Coronary artery (tissue), 2 donors: ENCODE data around the gene RNF121.
A peak's percentile ranks its signal among the peaks of the same experiment; 100 is the strongest.

Experiments used
- DNase-seq: peaks from one replicate; pipeline ENCODE4 v3.0.0-alpha.2; 2017; ENCODE audit warnings: low spot score
- H3K27ac ChIP-seq, 2 donors: fragments of 200-600 bp; sonication (generic); one replicate each; pipeline ENCODE4 v1.5.1; 2016 to 2019
- H3K4me3 ChIP-seq: fragments of 200-600 bp; sonication (generic); 2 replicates; pipeline ENCODE4 v1.5.1; 2016; ENCODE audit warnings: mild to moderate bottlenecking, moderate library complexity
- TF ChIP-seq, protein P1 (sequence below): fragments of 200-600 bp; sonication (generic); IDR thresholded peaks from one replicate; pipeline ENCODE4 v1.5.1; 2019; ENCODE audit warnings: antibody characterized with exemption

Gene RNF121

DNA sequence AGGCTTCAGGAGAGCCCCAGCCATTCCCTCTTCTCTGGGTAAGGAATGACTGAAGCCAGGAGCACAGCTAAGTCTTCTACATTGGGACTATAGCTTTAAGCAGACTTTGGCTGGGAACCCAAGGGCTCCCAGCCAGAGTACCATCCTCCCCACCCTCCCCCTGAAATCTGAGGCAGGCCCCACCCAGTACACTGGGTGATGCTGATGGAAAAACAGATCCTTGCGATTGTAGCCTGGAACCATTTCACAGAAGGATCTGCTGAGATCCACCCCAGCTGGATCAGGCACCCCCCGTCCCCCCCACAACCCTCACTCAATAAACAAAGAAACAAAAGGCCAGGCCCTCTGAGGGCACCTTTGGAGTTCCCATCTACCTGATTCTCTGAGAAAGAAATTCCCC, 109.6 kb downstream of the RNF121 start:
- H3K4me3 ChIP-seq: peak overlapping the region; percentile 73
- TF ChIP-seq, protein P1, sequence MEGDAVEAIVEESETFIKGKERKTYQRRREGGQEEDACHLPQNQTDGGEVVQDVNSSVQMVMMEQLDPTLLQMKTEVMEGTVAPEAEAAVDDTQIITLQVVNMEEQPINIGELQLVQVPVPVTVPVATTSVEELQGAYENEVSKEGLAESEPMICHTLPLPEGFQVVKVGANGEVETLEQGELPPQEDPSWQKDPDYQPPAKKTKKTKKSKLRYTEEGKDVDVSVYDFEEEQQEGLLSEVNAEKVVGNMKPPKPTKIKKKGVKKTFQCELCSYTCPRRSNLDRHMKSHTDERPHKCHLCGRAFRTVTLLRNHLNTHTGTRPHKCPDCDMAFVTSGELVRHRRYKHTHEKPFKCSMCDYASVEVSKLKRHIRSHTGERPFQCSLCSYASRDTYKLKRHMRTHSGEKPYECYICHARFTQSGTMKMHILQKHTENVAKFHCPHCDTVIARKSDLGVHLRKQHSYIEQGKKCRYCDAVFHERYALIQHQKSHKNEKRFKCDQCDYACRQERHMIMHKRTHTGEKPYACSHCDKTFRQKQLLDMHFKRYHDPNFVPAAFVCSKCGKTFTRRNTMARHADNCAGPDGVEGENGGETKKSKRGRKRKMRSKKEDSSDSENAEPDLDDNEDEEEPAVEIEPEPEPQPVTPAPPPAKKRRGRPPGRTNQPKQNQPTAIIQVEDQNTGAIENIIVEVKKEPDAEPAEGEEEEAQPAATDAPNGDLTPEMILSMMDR: no peak
- peak overlapping the region; percentile 95 for H3K27ac ChIP-seq
- DNase-seq: peak; percentile 86

DNA sequence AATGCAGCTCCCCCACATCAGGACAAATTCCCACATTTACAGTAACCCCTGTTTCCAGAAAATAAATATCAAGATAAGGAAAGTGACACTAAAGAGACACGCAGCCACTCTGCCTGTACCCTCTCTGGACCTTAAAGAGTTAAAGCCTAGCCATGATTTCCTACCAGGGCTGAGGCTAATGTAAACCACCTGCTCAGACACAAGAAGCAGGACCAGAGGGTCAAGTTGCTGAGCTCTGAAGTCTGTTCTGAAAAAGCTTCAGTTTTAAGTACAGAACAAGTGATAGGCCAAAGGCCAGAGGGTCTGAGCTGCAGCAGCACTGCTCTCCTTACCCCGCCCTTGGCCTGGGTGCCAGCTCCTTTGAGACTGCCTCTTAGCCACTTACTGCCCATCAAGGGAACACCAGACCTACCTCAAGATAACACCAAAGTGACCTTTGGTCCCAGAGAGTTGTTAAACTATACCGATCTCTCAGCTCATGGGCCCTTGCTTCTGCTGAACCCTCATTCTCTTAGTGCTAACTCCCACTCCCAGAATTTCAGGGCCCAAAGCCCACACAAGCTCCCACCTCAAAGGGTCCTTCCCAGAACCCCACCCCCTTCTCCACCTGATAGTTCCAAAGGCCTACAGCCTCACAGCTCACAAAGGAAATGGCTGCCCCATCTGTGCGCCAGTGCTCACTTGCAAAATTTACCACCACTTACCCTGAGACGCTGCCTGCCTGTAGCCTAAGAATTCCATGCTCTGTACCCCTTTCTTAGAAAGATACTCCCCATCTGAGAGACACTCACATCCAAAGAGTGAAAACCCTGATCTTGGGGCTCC, 110.4 kb downstream of the RNF121 start:
- H3K27ac ChIP-seq: peak overlapping the region; percentile 95
- no peak for DNase-seq
- H3K4me3 ChIP-seq: peak overlapping the region; percentile 73
- TF ChIP-seq, protein P1: no peak

DNA sequence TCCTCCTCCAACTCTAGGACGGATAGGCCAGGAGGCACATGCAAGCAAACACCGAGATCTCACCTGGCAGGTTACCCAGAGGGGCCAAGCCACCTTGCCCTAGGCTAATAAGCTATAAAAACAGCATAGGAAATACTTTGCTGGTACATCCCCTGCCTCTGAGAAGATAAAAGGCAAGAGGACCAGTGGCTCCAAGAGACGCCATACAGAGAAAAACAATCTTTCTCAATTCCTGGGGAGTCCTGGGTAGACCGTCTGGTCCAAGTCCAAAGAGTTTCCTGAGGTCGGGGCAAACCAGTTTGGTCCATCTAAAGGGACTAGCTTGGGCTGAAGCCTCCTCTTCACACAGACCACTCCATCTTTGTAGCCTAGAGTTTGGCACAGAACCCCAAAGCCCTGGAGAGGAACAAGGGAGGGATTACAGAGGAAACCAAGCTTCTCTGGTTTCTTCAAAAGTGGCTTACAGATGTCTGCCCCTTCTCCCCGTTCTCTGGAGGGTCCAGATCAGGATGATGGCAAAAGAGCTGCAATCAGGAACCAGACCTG, 111.1 kb downstream of the RNF121 start:
- H3K4me3 ChIP-seq: peak overlapping the region; percentile 73
- no peak for DNase-seq
- peak overlapping the region; percentile 95 for H3K27ac ChIP-seq
- TF ChIP-seq, protein P1: no peak

DNA sequence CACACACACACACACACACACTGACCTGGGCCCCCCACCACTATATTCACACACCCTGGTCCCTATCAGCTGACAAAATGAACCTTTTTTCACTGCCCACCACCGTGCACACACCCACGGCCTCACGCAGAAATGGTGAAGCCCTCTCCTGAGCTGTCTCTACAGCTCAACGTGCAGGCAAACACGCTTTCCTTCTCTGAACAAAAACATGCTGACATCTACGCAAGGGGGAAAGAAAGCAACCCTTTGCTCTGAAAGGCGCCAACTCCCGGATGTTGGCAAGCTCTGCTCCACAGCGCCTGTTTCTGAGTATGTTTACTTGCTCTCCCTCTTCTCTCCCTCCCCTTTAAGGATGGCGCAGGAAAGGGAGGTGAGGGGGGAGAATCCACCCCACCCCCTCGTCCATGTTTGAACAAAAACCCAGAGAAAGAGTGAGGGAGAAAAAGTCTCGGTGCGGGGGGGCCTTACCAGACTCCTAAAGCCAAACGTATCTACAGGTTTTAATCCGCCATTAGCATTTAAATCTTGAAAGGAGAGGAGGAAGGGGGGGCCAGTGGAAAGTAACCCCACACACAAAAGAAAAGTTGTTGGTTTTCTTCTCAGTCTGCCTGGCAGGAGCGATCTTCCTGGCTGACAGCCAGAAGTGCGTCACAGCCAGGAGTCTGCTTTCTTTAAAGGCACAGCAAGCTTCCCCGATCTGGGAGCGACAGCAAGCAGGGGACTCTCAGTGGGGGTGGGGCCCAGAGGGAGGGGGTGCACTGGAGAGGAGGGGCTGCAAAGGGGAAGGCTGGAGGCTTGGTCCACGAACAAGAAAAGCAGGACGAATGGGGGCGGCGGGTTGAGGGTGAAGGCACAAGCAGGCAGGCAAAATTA, 111.9 kb downstream of the RNF121 start:
- DNase-seq: peak; percentile 95
- H3K27ac ChIP-seq: peak overlapping the region; percentile 95
- TF ChIP-seq, protein P1: no peak
- H3K4me3 ChIP-seq: peak overlapping the region; percentile 73

DNA sequence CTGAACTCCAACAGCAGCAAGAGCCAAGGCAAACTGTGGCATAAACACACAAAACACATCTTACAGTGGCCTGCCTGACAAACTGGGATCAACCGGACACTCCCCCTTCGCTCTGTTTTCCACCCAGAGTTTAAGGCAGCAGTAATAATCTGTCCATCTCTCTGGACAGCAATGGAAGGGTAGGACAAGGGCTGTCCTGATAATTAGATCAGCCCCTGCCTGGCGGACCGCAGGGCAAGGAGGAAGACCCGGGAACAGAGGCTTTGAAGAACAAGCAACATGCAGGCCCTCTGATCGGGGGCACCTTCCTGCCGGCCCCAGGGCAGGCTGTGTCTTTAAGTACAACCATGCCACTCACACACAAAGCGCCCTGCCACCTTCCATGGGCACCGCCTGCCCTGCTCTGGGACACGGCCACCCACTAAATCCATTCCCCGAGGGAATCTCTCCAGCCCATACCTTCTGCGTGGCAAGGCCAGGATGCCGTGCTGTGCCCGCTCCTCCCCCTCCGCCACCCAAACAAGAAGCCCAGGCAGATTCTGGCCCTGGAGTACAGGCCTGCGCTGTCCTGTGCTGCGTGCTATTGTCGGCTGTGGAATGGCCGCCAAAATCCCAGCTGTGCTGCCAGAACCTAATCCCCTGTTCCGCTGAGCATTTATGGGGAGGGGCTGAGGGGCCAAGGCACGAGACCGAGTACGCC, 112.7 kb downstream of the RNF121 start:
- peak overlapping the region; percentile 95 for H3K27ac ChIP-seq
- TF ChIP-seq, protein P1: no peak
- peak; percentile 89 for DNase-seq
- H3K4me3 ChIP-seq: peak overlapping the region; percentile 73

DNA sequence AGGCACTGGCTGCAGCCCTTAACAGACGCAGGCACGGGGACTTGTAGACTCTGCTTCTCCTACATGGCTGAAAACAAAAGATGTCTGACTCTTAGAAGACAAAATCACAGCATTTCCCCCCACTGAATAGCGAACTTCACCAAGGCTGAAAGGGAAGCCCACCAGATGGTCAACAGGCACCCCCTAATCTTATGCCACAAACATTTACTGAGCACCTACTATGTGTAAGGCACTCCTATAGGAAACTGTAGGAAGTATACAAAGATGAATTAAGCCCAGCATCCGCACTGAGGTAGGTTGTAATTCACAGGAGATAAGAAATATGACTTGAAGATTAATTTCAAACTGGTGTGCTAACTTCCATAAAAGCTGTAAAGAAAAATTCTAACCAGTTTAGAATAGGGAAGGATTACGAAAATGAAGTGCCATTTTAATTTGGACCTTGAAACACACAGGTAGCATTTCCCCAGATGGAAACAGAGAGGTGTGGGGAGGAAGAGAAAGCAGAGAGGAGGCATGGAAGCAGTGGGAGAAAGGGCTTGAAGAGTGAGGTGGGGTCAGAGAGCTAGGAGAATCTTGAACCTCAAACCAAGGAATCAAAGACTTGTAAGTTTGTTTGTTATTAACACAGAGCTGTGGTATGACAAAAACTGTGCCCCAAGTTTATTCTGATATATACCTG, 113.4 kb downstream of the RNF121 start:
- peak overlapping the region; percentile 95 for H3K27ac ChIP-seq
- no peak for DNase-seq
- TF ChIP-seq, protein P1: no peak
- peak overlapping the region; percentile 73 for H3K4me3 ChIP-seq
